HUES6 (cell line): Measurements from ENCODE around the gene TNPO3.
"Not testable (repeated sequence)": the region's sequence is repeated elsewhere in the genome, so short reads cannot be mapped to it uniquely, and the experiment has no call there.

Source experiments
- H3K27ac ChIP-seq: 2 replicates; pipeline ENCODE4 v1.7.0; 2013; ENCODE audit warnings: low read depth, mild to moderate bottlenecking, low read length, inconsistent platforms
- H3K27me3 ChIP-seq: 2 replicates; pipeline ENCODE4 v1.6.1; 2013; ENCODE audit warnings: low read length; ENCODE audit not compliant: control insufficient read depth, insufficient read depth
- H3K36me3 ChIP-seq: 2 replicates; pipeline ENCODE4 v1.6.1; 2013; ENCODE audit warnings: low read length; ENCODE audit not compliant: control insufficient read depth, insufficient read depth
- H3K4me1 ChIP-seq: 2 replicates; pipeline ENCODE4 v1.6.1; 2013; ENCODE audit warnings: low read length; ENCODE audit not compliant: control insufficient read depth, insufficient read depth
- H3K4me3 ChIP-seq: 2 replicates; pipeline ENCODE4 v1.5.1; 2013; ENCODE audit warnings: low read depth, low read length
- H3K9ac ChIP-seq: one replicate; pipeline ENCODE4 v1.6.1; 2013; ENCODE audit warnings: mild to moderate bottlenecking, low read length
- H3K9me3 ChIP-seq: 2 replicates; pipeline ENCODE4 v1.6.1; 2013; ENCODE audit warnings: low read depth, low read length; ENCODE audit not compliant: control insufficient read depth, insufficient read depth

Gene TNPO3

GRCh38 chr7:128917122-128917521 lies 137.8 kb downstream of the TNPO3 start:
- peaks cover 22% of the 10 kb centered on the region for H3K4me1 ChIP-seq
- no peak overlapping the region for H3K27ac ChIP-seq
- H3K27me3 ChIP-seq, result peaks cover 26% of the 10 kb centered on the region; the same call in 1 of the 2 replicates
- no peaks in the 10 kb centered on the region for H3K9me3 ChIP-seq
- no peak overlapping the region for H3K4me3 ChIP-seq
- H3K36me3 ChIP-seq, result no peaks in the 10 kb centered on the region
- H3K9ac ChIP-seq, result no peak overlapping the region

- peaks cover 28% of the 10 kb centered on the region for H3K4me1 ChIP-seq
- no peak overlapping the region for H3K4me3 ChIP-seq
- H3K27me3 ChIP-seq, result peaks cover 26% of the 10 kb centered on the region; the same call in 1 of the 2 replicates
- no peak overlapping the region for H3K9ac ChIP-seq
- H3K36me3 ChIP-seq, result no peaks in the 10 kb centered on the region
- H3K27ac ChIP-seq, result no peak overlapping the region
- no peaks in the 10 kb centered on the region for H3K9me3 ChIP-seq
Observed at GRCh38 chr7:128916643-128916915, 138.3 kb downstream of the TNPO3 start.

GRCh38 chr7:128915841-128916642 lies 138.9 kb downstream of the TNPO3 start:
- Histone ChIP-seq H3K9me3 (no peaks in the 10 kb centered on the region), H3K4me3 (peak overlapping the region; percentile 36; the same call in 1 of the 2 replicates), H3K27me3 (peaks cover 26% of the 10 kb centered on the region; the same call in 1 of the 2 replicates)

GRCh38 chr7:128915271-128915819 lies 139.6 kb downstream of the TNPO3 start:
- no peaks in the 10 kb centered on the region for H3K36me3 ChIP-seq
- H3K9me3 ChIP-seq, result no peaks in the 10 kb centered on the region
- H3K4me3 ChIP-seq, result peak overlapping the region; percentile 45; the same call in 1 of the 2 replicates
- H3K9ac ChIP-seq, result no peak overlapping the region
- peaks cover 33% of the 10 kb centered on the region; the same call in 1 of the 2 replicates for H3K27me3 ChIP-seq
- peaks cover 30% of the 10 kb centered on the region for H3K4me1 ChIP-seq
- H3K27ac ChIP-seq, result no peak overlapping the region

More at GRCh38 chr7:128915841-128916642, 138.9 kb downstream of the TNPO3 start:
- Histone ChIP-seq H3K27ac (no peak overlapping the region), H3K9ac (no peak overlapping the region), H3K36me3 (no peaks in the 10 kb centered on the region), H3K4me1 (peaks cover 32% of the 10 kb centered on the region)

- Histone ChIP-seq H3K27me3 (peaks cover 38% of the 10 kb centered on the region; the same call in 1 of the 2 replicates), H3K4me1 (peaks cover 26% of the 10 kb centered on the region), H3K9ac (no peak overlapping the region), H3K36me3 (no peaks in the 10 kb centered on the region), H3K9me3 (no peaks in the 10 kb centered on the region), H3K4me3 (no peak overlapping the region), H3K27ac (no peak overlapping the region)
Observed at GRCh38 chr7:128914566-128915151, 140.3 kb downstream of the TNPO3 start.

GRCh38 chr7:128913870-128914565 lies 140.9 kb downstream of the TNPO3 start:
- Histone ChIP-seq H3K4me3 (no peak overlapping the region), H3K9ac (no peak overlapping the region)

GRCh38 chr7:128912709-128913495 lies 142.0 kb downstream of the TNPO3 start:
- H3K9me3 ChIP-seq, H3K9ac ChIP-seq, H3K36me3 ChIP-seq, H3K4me3 ChIP-seq, H3K27ac ChIP-seq: not testable (repeated sequence)
- Histone ChIP-seq H3K4me1 (peaks cover 32% of the 10 kb centered on the region), H3K27me3 (peaks cover 42% of the 10 kb centered on the region; the same call in 1 of the 2 replicates)

More at GRCh38 chr7:128913870-128914565, 140.9 kb downstream of the TNPO3 start:
- Histone ChIP-seq H3K27me3 (peaks cover 41% of the 10 kb centered on the region; the same call in 1 of the 2 replicates), H3K4me1 (peaks cover 31% of the 10 kb centered on the region), H3K9me3 (no peaks in the 10 kb centered on the region), H3K27ac (no peak overlapping the region), H3K36me3 (no peaks in the 10 kb centered on the region)

GRCh38 chr7:128912281-128912680 lies 142.6 kb downstream of the TNPO3 start:
- Histone ChIP-seq H3K27ac (no peak overlapping the region), H3K4me3 (peak overlapping the region; percentile 46; the same call in 1 of the 2 replicates), H3K36me3 (no peaks in the 10 kb centered on the region; the same call in 1 of the 2 replicates), H3K9me3 (no peaks in the 10 kb centered on the region), H3K27me3 (peaks cover 42% of the 10 kb centered on the region; the same call in 1 of the 2 replicates), H3K4me1 (peaks cover 32% of the 10 kb centered on the region), H3K9ac (no peak overlapping the region)

GRCh38 chr7:128911423-128912031 lies 143.4 kb downstream of the TNPO3 start:
- peak overlapping the region; percentile 55; the same call in 1 of the 2 replicates for H3K27ac ChIP-seq
- peaks cover 32% of the 10 kb centered on the region for H3K4me1 ChIP-seq
- H3K4me3 ChIP-seq, result peak overlapping the region; percentile 65; the same call in 1 of the 2 replicates
- no peaks in the 10 kb centered on the region for H3K9me3 ChIP-seq
- H3K27me3 ChIP-seq, result peaks cover 39% of the 10 kb centered on the region; the same call in 1 of the 2 replicates
- peak overlapping the region; percentile 51 for H3K9ac ChIP-seq
- H3K36me3 ChIP-seq, result no peaks in the 10 kb centered on the region; the same call in 1 of the 2 replicates

GRCh38 chr7:128910569-128910945 lies 144.4 kb downstream of the TNPO3 start, which contains the start of gene KCP:
TSS of gene KCP (minus strand) at chr7:128910709. CDS start at chr7:128910676, 33 bp downstream.
- Histone ChIP-seq H3K9me3 (no peaks in the 10 kb centered on the region), H3K4me3 (peak within 1 kb of the TSS; percentile 65), H3K27ac (peak within 1 kb of the TSS; percentile 73; the same call in 1 of the 2 replicates), H3K27me3 (peaks cover 30% of the 10 kb centered on the region; the same call in 1 of the 2 replicates), H3K4me1 (peaks cover 32% of the 10 kb centered on the region), H3K9ac (peak within 1 kb of the TSS; percentile 58), H3K36me3 (no peaks in the 10 kb centered on the region; the same call in 1 of the 2 replicates)
